OCI-LY1 (cell line): Measurements from ENCODE around the gene INTS7.

Source experiments
- H2AFZ ChIP-seq: fragments of 200-600 bp; sonication (generic), shearing (Covaris generic); 2 replicates; pipeline ENCODE4 v1.6.0; 2014; ENCODE audit warnings: antibody characterized with exemption, mild to moderate bottlenecking, low read length
- H3F3A ChIP-seq: fragments of 200-600 bp; sonication (generic), shearing (Covaris generic); 2 replicates; pipeline ENCODE4 v1.6.0; 2014; ENCODE audit warnings: mild to moderate bottlenecking, antibody characterized with exemption, low read length, moderate library complexity; ENCODE audit not compliant: insufficient read depth
- H3K27ac ChIP-seq: fragments of 200-600 bp; sonication (generic); 2 replicates; pipeline ENCODE4 v1.5.1; 2014; ENCODE audit warnings: low read length, mixed run types, mild to moderate bottlenecking, low read depth; ENCODE audit not compliant: poor library complexity, severe bottlenecking
- H3K27me3 ChIP-seq: fragments of 200-600 bp; sonication (generic); 2 replicates; pipeline ENCODE4 v1.6.0; 2014; ENCODE audit warnings: antibody characterized with exemption, mild to moderate bottlenecking, low read length, moderate library complexity; ENCODE audit not compliant: insufficient read depth
- H3K36me3 ChIP-seq: fragments of 200-600 bp; sonication (generic); 2 replicates; pipeline ENCODE4 v1.6.1; 2014; ENCODE audit warnings: mild to moderate bottlenecking, antibody characterized with exemption, low read length, moderate library complexity, mixed read lengths; ENCODE audit not compliant: insufficient read depth
- H3K4me1 ChIP-seq: fragments of 200-600 bp; sonication (generic); 2 replicates; pipeline ENCODE4 v1.5.1; 2014; ENCODE audit warnings: mild to moderate bottlenecking, low read length, moderate library complexity; ENCODE audit not compliant: insufficient read depth, severe bottlenecking
- H3K4me2 ChIP-seq: fragments of 200-600 bp; sonication (generic), shearing (Covaris generic); 2 replicates; pipeline ENCODE4 v1.6.1; 2014; ENCODE audit warnings: low read length
- H3K4me3 ChIP-seq: fragments of 200-600 bp; sonication (generic); 2 replicates; pipeline ENCODE4 v1.5.1; 2014; ENCODE audit warnings: low read length, low read depth, mild to moderate bottlenecking, mixed read lengths; ENCODE audit not compliant: poor library complexity, severe bottlenecking
- H3K79me2 ChIP-seq: fragments of 200-600 bp; shearing (Covaris generic); 2 replicates; pipeline ENCODE4 v1.6.1; 2016; ENCODE audit warnings: mixed run types, low read length, mixed read lengths; ENCODE audit not compliant: insufficient read depth
- H3K9ac ChIP-seq: fragments of 200-600 bp; sonication (generic), shearing (Covaris generic); 2 replicates; pipeline ENCODE4 v1.6.1; 2014; ENCODE audit warnings: mild to moderate bottlenecking, low read length, mixed read lengths
- H3K9me2 ChIP-seq: fragments of 200-600 bp; sonication (generic), shearing (Covaris generic); 2 replicates; pipeline ENCODE4 v1.6.1; 2014; ENCODE audit warnings: low read depth, mild to moderate bottlenecking, low read length, mixed read lengths
- H3K9me3 ChIP-seq: fragments of 200-600 bp; shearing (Covaris generic); 2 replicates; pipeline ENCODE4 v1.6.1; 2014; ENCODE audit warnings: low read length, mixed read lengths
- H4K20me1 ChIP-seq: fragments of 200-600 bp; sonication (generic), shearing (Covaris generic); 2 replicates; pipeline ENCODE4 v1.6.0; 2016; ENCODE audit warnings: mild to moderate bottlenecking, low read length; ENCODE audit not compliant: insufficient read depth
- EZH2 ChIP-seq: fragments of 200-600 bp; sonication (generic), shearing (Covaris generic); IDR thresholded peaks from 2 replicates; pipeline ENCODE4 v1.8.0; 2017; ENCODE audit warnings: borderline replicate concordance, mixed run types, mild to moderate bottlenecking, antibody characterized with exemption, low read length, moderate library complexity, mixed read lengths
- TF ChIP-seq, protein P1 (sequence below): fragments of 200-600 bp; sonication (generic), shearing (Covaris generic); IDR thresholded peaks from 2 replicates; pipeline ENCODE4 v1.5.1; 2017; ENCODE audit warnings: mild to moderate bottlenecking, antibody characterized with exemption, low read length, moderate library complexity, mixed read lengths

INTS7 gene

DNA sequence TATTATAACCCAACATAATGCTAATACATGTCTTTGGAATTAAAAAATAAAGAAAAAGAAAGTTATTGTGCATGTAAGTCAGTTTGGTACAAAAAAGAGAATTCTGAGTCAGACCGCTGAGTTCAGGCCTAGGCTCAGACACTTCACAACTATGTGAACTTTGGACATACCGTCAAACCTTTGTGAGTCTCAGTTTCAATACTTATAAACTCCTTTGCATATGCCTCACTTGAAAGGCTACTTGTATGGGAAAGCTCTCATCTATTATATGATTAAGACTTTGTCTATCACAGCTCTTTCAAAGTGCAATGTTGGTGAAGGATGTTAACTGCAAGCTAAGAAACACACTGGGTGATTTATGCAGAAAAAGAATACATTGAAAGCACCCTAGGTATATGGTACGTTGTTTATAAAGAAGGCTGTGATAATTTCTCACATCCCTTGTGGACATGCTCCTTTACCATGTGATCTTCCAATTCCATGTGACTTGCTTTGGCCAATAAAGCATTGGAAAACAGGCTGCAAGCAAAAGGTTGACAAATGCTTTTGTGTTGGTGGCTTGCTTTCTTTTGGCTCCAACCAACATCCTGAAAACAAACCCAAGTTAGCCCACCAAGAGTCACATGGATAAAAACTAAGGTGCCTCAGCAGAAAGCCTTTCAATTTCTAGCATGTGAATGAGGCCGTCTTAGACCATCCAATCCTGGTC lies 49.6 kb downstream of the INTS7 start:
- peaks cover 56% of the 10 kb centered on the region; the same call in 1 of the 2 replicates for H3K36me3 ChIP-seq

DNA sequence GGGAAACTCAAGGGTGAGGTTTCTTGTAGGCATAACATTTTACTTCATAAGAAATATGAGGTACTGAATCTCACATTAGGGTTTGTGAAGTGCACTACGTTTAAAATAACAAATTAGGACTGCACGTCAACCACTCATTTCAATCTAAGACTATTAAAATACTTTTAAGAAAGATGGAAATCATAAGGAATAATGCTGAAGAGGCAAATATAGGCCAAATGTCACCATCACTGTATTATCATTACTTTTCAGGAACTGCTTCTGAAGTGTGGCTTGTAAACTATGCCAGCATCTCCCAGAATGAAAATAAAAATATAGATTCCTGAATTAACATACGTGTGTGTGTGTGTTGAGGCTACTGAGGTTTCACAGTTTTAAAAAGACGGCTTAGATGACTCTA lies 56.8 kb downstream of the INTS7 start:
- no peaks in the 10 kb centered on the region for H3K9me3 ChIP-seq
- H3K9ac ChIP-seq, result no peak overlapping the region
- H3K4me1 ChIP-seq, result no peaks in the 10 kb centered on the region
- no peaks in the 10 kb centered on the region for H3K79me2 ChIP-seq
- no peaks in the 10 kb centered on the region for H3F3A ChIP-seq
- no peaks in the 10 kb centered on the region for H4K20me1 ChIP-seq
- H3K4me2 ChIP-seq, result no peak overlapping the region
- no peak overlapping the region for H3K4me3 ChIP-seq
- H2AFZ ChIP-seq, result no peak overlapping the region
- H3K9me2 ChIP-seq, result no peaks in the 10 kb centered on the region
- H3K36me3 ChIP-seq, result peaks cover 83% of the 10 kb centered on the region
- no peak overlapping the region for H3K27ac ChIP-seq
- no peak for TF ChIP-seq EZH2
- TF ChIP-seq, protein P1, sequence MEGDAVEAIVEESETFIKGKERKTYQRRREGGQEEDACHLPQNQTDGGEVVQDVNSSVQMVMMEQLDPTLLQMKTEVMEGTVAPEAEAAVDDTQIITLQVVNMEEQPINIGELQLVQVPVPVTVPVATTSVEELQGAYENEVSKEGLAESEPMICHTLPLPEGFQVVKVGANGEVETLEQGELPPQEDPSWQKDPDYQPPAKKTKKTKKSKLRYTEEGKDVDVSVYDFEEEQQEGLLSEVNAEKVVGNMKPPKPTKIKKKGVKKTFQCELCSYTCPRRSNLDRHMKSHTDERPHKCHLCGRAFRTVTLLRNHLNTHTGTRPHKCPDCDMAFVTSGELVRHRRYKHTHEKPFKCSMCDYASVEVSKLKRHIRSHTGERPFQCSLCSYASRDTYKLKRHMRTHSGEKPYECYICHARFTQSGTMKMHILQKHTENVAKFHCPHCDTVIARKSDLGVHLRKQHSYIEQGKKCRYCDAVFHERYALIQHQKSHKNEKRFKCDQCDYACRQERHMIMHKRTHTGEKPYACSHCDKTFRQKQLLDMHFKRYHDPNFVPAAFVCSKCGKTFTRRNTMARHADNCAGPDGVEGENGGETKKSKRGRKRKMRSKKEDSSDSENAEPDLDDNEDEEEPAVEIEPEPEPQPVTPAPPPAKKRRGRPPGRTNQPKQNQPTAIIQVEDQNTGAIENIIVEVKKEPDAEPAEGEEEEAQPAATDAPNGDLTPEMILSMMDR, result no peak
- H3K27me3 ChIP-seq, result no peaks in the 10 kb centered on the region

More for the DNA sequence above, 49.6 kb downstream of the INTS7 start:
- Histone ChIP-seq H3F3A (no peaks in the 10 kb centered on the region), H3K9me2 (no peaks in the 10 kb centered on the region), H3K4me2 (no peak overlapping the region), H3K27ac (no peak overlapping the region), H2AFZ (no peak overlapping the region), H3K4me1 (no peaks in the 10 kb centered on the region), H3K9ac (no peak overlapping the region), H3K9me3 (no peaks in the 10 kb centered on the region), H4K20me1 (no peaks in the 10 kb centered on the region), H3K79me2 (no peaks in the 10 kb centered on the region), H3K4me3 (no peak overlapping the region), H3K27me3 (no peaks in the 10 kb centered on the region)
- TF ChIP-seq, protein P1, result no peak
- no peak for TF ChIP-seq EZH2

DNA sequence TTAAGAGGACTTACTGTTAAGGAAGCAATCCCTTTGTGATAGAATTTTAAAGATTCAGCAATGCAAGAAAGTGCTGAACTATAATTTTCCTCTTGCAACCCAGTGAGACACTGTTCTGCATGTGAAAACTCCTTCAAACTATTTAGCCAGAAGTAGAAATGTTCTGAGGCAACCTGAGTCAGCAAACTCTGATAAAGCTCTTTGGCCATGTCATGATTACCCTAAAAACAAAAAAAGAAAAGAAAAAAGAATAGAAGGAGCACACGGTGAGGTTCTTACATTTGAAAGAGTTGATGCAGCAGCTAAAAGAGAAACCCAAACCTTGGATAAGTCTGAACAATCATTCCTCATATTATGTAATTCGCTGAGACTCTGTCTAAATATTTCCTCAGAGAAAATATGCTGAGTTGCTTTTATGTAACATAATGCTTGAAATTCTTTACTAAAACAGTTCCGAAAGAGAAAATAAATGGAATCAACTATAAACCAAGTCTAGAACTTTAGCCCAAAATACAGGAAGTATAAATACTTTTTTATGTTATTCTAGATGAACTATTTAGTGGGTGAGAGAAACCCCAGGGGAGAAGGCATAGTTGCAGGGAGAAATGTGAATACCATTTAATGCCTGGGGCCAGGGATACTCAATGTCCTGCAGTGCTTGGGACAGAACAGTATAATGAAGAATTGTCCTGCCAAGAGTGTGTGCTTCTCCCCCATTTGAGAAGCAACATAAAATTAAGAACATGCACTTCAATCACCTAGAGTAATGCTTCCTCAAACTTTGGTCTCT lies 60.0 kb downstream of the INTS7 start:
- Histone ChIP-seq H2AFZ (no peak overlapping the region), H3K9me2 (no peaks in the 10 kb centered on the region), H3K36me3 (peaks cover 62% of the 10 kb centered on the region)

More for the DNA sequence above, 60.0 kb downstream of the INTS7 start:
- no peaks in the 10 kb centered on the region for H3K9me3 ChIP-seq
- H3K4me3 ChIP-seq, result no peak overlapping the region
- H3F3A ChIP-seq, result no peaks in the 10 kb centered on the region
- H3K79me2 ChIP-seq, result no peaks in the 10 kb centered on the region
- no peaks in the 10 kb centered on the region for H4K20me1 ChIP-seq
- no peak overlapping the region for H3K27ac ChIP-seq
- TF ChIP-seq, protein P1, result no peak
- TF ChIP-seq EZH2, result no peak
- no peaks in the 10 kb centered on the region for H3K4me1 ChIP-seq
- H3K4me2 ChIP-seq, result no peak overlapping the region
- H3K9ac ChIP-seq, result no peak overlapping the region
- H3K27me3 ChIP-seq, result no peaks in the 10 kb centered on the region
